ENCODE data around the gene ADCY5. TPM values are rescaled to one million over a fixed set of nuclear protein-coding genes. Genes with fewer than 3 reads are reported as not detected.

Gene ADCY5
- total RNA-seq, 2 donors from 2014 or later, result 105 to 163 TPM

DNA sequence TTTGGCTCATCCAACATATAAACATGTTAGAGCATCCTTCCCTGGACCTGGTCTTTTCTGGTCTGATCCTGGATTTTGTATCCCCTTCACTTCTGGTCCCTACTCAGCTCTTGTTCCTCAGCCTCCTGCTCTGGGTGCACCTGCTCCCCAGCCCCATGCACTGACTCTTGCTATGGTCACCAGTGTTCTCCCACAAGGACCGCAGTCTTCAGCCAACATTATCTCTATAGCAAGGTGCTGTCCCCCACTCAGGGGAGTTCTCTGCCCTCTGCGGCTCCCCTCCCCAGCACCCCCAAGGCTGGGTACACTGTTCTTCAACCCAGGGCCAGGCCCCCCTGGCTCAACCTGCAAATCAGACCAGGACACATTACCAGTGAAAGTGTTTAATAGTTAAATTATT lies 167.0 kb downstream of the ADCY5 start:
- TF ChIP-seq, protein P1, sequence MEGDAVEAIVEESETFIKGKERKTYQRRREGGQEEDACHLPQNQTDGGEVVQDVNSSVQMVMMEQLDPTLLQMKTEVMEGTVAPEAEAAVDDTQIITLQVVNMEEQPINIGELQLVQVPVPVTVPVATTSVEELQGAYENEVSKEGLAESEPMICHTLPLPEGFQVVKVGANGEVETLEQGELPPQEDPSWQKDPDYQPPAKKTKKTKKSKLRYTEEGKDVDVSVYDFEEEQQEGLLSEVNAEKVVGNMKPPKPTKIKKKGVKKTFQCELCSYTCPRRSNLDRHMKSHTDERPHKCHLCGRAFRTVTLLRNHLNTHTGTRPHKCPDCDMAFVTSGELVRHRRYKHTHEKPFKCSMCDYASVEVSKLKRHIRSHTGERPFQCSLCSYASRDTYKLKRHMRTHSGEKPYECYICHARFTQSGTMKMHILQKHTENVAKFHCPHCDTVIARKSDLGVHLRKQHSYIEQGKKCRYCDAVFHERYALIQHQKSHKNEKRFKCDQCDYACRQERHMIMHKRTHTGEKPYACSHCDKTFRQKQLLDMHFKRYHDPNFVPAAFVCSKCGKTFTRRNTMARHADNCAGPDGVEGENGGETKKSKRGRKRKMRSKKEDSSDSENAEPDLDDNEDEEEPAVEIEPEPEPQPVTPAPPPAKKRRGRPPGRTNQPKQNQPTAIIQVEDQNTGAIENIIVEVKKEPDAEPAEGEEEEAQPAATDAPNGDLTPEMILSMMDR (IDR thresholded peaks at IDR 0.05), result no peak
- H3K4me1 ChIP-seq, result peaks cover 0 to 6% of the 10 kb centered on the region in 2 donors
- H3K27ac ChIP-seq, result no peak overlapping the region
- H3K36me3 ChIP-seq, result peaks cover 45% of the 10 kb centered on the region
- no peak for DNase-seq (ENCODE audit: low spot score)
- H3K9me3 ChIP-seq, result no peaks in the 10 kb centered on the region
- H3K27me3 ChIP-seq, result no peaks in the 10 kb centered on the region
- no peak overlapping the region for H3K4me3 ChIP-seq

DNA sequence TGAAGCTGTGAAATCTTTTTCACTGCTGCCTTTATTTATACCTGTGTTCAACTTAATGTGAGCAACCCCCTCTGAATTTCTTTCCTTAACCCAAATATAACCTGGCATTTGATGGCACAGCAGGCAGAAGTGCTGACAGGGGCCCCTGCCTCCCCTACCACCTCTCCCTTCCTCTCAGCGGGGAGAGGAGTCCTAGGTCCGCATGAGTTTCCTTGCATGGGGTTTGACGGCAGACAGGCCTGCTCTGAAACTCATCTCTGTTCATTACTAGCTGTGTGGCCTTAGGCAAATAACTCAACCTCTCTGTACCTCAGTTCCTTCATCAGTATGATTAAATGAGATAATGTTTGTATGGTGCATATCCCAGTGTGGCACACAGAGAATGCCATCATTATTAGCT lies 167.5 kb downstream of the ADCY5 start:
- no peak for DNase-seq (ENCODE audit: low spot score)

DNA sequence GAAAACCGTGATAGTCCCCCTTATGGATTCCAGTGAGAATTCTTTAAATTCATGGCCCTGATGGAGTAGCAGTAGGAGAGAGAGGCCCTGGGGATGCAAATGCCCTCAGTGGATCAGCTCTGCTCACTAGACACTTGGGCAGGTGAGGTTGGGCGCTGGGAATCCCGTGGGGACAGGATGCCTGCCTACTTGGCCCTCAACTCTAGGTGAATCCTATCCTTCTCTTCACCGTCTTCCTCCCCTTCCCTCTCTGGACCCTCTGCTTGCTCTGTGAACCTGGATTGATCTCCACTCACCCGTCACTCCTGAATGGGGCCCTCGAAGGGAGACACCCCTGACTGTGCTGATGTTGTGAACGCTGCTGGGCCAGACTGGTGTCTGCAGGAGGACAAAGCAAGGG lies 169.8 kb downstream of the ADCY5 start:
- no peak for DNase-seq (ENCODE audit: low spot score)
- no peak overlapping the region for H3K4me3 ChIP-seq
- H3K9me3 ChIP-seq, result no peaks in the 10 kb centered on the region
- no peaks in the 10 kb centered on the region for H3K4me1 ChIP-seq
- TF ChIP-seq, protein P1 (IDR thresholded peaks at IDR 0.05), result no peak
- no peaks in the 10 kb centered on the region for H3K27me3 ChIP-seq
- peaks cover 25% of the 10 kb centered on the region for H3K36me3 ChIP-seq
- no peak overlapping the region for H3K27ac ChIP-seq

More for the DNA sequence above, 167.5 kb downstream of the ADCY5 start:
- Histone ChIP-seq H3K27ac (no peak overlapping the region), H3K4me1 (peaks cover 0 to 6% of the 10 kb centered on the region in 2 donors), H3K27me3 (no peaks in the 10 kb centered on the region), H3K4me3 (no peak overlapping the region), H3K9me3 (no peaks in the 10 kb centered on the region), H3K36me3 (peaks cover 45% of the 10 kb centered on the region)
- TF ChIP-seq, protein P1 (IDR thresholded peaks at IDR 0.05), result no peak

DNA sequence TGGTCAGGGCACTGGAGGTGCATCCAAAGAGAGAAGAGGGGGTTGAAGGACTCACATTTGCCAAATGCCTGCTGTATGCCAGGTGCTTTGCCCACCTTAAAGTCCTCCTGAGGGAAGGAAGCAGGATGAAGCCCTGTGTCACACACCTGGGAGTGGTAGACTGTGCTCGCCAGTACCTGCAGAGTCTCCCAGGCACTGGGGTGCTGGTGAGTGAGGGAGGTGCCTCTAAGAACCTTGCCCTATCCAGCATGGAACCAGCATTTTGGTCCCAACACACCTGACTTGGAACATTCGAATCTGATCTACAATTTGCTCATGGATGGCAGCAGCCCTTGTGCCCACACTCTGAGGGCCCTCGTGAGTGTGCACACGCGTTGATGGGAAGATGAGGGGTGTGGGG lies 170.4 kb downstream of the ADCY5 start:
- Histone ChIP-seq H3K27ac (no peak overlapping the region), H3K36me3 (peaks cover 18% of the 10 kb centered on the region), H3K4me1 (peaks cover 0 to 2% of the 10 kb centered on the region in 2 donors), H3K27me3 (no peaks in the 10 kb centered on the region), H3K9me3 (no peaks in the 10 kb centered on the region), H3K4me3 (no peak overlapping the region)
- DNase-seq (ENCODE audit: low spot score), result peak; percentile 43
- TF ChIP-seq, protein P1 (IDR thresholded peaks at IDR 0.05), result no peak

DNA sequence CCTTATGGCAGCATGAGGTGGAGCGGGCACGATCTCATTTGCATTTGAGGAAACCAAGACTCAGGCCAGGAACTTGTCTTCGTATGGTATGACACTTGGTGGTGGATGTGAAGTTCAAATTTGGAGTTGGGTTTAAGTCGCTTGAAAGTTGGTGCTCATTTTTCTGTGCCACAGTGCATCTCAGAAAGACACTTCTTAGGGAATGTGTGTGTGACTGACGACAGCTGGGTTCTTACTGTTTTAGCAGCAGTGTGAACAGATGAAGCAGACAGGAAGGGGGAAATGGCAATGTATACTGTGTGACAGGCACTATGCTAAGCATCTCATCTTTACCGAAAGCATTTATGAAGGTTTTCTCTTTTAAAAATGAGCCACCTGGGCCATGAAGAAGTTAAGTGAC lies 171.8 kb downstream of the ADCY5 start:
- Histone ChIP-seq H3K27me3 (no peaks in the 10 kb centered on the region), H3K27ac (no peak overlapping the region), H3K9me3 (no peaks in the 10 kb centered on the region), H3K4me1 (peaks cover 0 to 8% of the 10 kb centered on the region in 2 donors), H3K4me3 (no peak overlapping the region), H3K36me3 (peaks cover 5% of the 10 kb centered on the region)
- TF ChIP-seq, protein P1 (IDR thresholded peaks at IDR 0.05), result no peak
- no peak for DNase-seq (ENCODE audit: low spot score)

DNA sequence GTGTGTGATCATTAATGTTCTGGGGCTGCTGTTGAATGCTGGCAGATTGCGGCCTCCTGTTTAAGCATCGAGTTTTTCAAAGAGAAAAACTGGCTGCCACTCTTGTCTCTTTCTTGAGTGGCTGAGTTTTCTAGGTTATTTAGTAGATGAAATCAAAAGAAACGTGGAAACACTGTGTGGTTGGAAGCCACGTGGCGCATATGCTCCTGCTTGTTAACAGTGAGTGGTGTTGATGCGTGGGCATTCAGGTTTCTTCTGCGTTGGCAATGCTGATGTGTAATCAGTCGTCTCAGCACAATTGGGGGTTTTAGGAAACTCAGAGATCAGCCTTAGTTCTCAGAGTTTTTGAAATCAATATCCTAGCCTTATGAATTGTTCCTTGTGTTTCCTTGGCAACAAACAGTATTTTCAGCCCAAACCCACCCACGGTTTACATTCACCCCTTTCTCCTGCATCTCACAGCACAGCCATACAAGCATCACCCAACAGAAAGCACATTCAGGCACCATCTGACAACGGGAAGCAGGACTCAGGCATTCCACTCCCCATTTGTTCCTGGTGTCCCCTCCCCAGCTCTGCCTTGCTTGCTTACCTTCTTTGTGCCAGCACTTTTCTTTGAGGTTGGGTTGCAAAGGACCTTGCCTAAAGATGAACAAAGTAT lies 172.4 kb downstream of the ADCY5 start:
- TF ChIP-seq, protein P1 (IDR thresholded peaks at IDR 0.05), result no peak
- Histone ChIP-seq H3K36me3 (no peaks in the 10 kb centered on the region), H3K4me3 (no peak overlapping the region), H3K27ac (no peak overlapping the region), H3K9me3 (no peaks in the 10 kb centered on the region), H3K27me3 (no peaks in the 10 kb centered on the region), H3K4me1 (peaks cover 0 to 14% of the 10 kb centered on the region in 2 donors)
- DNase-seq (ENCODE audit: low spot score), result peak; percentile 26

Data from right atrium auricular region (tissue), 2 donors.